ENCODE data around the gene LHPP. TPM values are rescaled to one million over a fixed set of nuclear protein-coding genes. Genes with fewer than 3 reads are reported as not detected.

The LHPP gene
- total RNA-seq, 1 donor from 2014 or later, result 6.0 TPM

- Mint-ChIP-seq H3K27ac (ENCODE audit: unreplicated experiment) (no peak overlapping the region), H3K36me3 (ENCODE audit: unreplicated experiment) (no peaks in the 10 kb centered on the region), H3K27me3 (ENCODE audit: unreplicated experiment) (peaks cover 3% of the 10 kb centered on the region), H3K4me1 (ENCODE audit: low read depth, unreplicated experiment) (peaks cover 2% of the 10 kb centered on the region), H3K9me3 (ENCODE audit: unreplicated experiment) (peaks cover 2% of the 10 kb centered on the region), H3K4me3 (ENCODE audit: unreplicated experiment) (no peak overlapping the region)
- peak; percentile 26 for TF ChIP-seq CTCF (IDR thresholded peaks at IDR 0.05; ENCODE audit: partially characterized antibody, unreplicated experiment)
- DNase-seq, result peak; percentile 42
Measured at GRCh38 chr10:124532106-124532641, 70.6 kb downstream of the LHPP start.

GRCh38 chr10:124532788-124533187, 71.2 kb downstream of the LHPP start:
- no peak overlapping the region for H3K4me3 Mint-ChIP-seq (ENCODE audit: unreplicated experiment)
- peaks cover 2% of the 10 kb centered on the region for H3K4me1 Mint-ChIP-seq (ENCODE audit: low read depth, unreplicated experiment)
- DNase-seq, result no peak
- TF ChIP-seq CTCF (IDR thresholded peaks at IDR 0.05; ENCODE audit: partially characterized antibody, unreplicated experiment), result no peak
- no peak overlapping the region for H3K27ac Mint-ChIP-seq (ENCODE audit: unreplicated experiment)
- no peaks in the 10 kb centered on the region for H3K36me3 Mint-ChIP-seq (ENCODE audit: unreplicated experiment)
- peaks cover 3% of the 10 kb centered on the region for H3K27me3 Mint-ChIP-seq (ENCODE audit: unreplicated experiment)
- peaks cover 2% of the 10 kb centered on the region for H3K9me3 Mint-ChIP-seq (ENCODE audit: unreplicated experiment)

- Mint-ChIP-seq H3K27ac (ENCODE audit: unreplicated experiment) (peak overlapping the region; percentile 52), H3K9me3 (ENCODE audit: unreplicated experiment) (peaks cover 2% of the 10 kb centered on the region), H3K27me3 (ENCODE audit: unreplicated experiment) (peaks cover 3% of the 10 kb centered on the region), H3K36me3 (ENCODE audit: unreplicated experiment) (no peaks in the 10 kb centered on the region), H3K4me1 (ENCODE audit: low read depth, unreplicated experiment) (peaks cover 2% of the 10 kb centered on the region), H3K4me3 (ENCODE audit: unreplicated experiment) (no peak overlapping the region)
- DNase-seq, result no peak
- no peak for TF ChIP-seq CTCF (IDR thresholded peaks at IDR 0.05; ENCODE audit: partially characterized antibody, unreplicated experiment)
Measured at GRCh38 chr10:124533266-124533665, 71.6 kb downstream of the LHPP start.

- peak; percentile 58 for DNase-seq
- Mint-ChIP-seq H3K4me1 (ENCODE audit: low read depth, unreplicated experiment) (peaks cover 2% of the 10 kb centered on the region), H3K27me3 (ENCODE audit: unreplicated experiment) (peaks cover 3% of the 10 kb centered on the region), H3K9me3 (ENCODE audit: unreplicated experiment) (peaks cover 2% of the 10 kb centered on the region), H3K27ac (ENCODE audit: unreplicated experiment) (no peak overlapping the region), H3K4me3 (ENCODE audit: unreplicated experiment) (no peak overlapping the region), H3K36me3 (ENCODE audit: unreplicated experiment) (no peaks in the 10 kb centered on the region)
- no peak for TF ChIP-seq CTCF (IDR thresholded peaks at IDR 0.05; ENCODE audit: partially characterized antibody, unreplicated experiment)
Measured at GRCh38 chr10:124534231-124534798, 72.7 kb downstream of the LHPP start.

- TF ChIP-seq CTCF (IDR thresholded peaks at IDR 0.05; ENCODE audit: partially characterized antibody, unreplicated experiment), result no peak
- Mint-ChIP-seq H3K27ac (ENCODE audit: unreplicated experiment) (no peak overlapping the region), H3K9me3 (ENCODE audit: unreplicated experiment) (peaks cover 2% of the 10 kb centered on the region), H3K4me1 (ENCODE audit: low read depth, unreplicated experiment) (peaks cover 2% of the 10 kb centered on the region), H3K36me3 (ENCODE audit: unreplicated experiment) (no peaks in the 10 kb centered on the region), H3K4me3 (ENCODE audit: unreplicated experiment) (no peak overlapping the region), H3K27me3 (ENCODE audit: unreplicated experiment) (peaks cover 3% of the 10 kb centered on the region)
- no peak for DNase-seq
Measured at GRCh38 chr10:124534826-124535601, 73.4 kb downstream of the LHPP start.
